Measurements from ENCODE around the gene RENBP. TPM values are rescaled to one million over a fixed set of nuclear protein-coding genes. Genes with fewer than 3 reads are reported as not detected.

RENBP gene
- total RNA-seq, 1 donor from 2014 or later, result 7.2 TPM

DNA sequence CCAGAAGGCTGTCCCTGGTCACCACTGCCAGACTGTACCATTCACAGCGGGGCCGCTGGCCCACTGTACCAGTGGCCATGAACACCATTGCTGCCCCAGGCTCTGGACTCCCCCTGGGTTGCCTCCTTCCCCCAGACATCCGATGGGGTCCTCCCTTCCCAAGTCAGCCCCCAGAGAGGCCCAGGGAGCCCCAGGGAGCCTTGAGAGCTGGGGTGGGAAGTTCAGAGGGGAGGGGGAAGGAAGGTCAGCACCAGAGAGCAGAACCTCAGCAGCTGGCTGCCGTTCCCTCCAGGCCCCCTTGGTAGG, 17.9 kb downstream of the RENBP start:
- Mint-ChIP-seq H3K27ac (peak overlapping the region; percentile 92), H3K4me3 (peak overlapping the region; percentile 78), H3K4me1 (peaks cover 21% of the 10 kb centered on the region), H3K36me3 (peaks cover 4% of the 10 kb centered on the region), H3K27me3 (ENCODE audit: low read depth) (no peaks in the 10 kb centered on the region), H3K9me3 (no peaks in the 10 kb centered on the region)
- TF ChIP-seq, protein P1, sequence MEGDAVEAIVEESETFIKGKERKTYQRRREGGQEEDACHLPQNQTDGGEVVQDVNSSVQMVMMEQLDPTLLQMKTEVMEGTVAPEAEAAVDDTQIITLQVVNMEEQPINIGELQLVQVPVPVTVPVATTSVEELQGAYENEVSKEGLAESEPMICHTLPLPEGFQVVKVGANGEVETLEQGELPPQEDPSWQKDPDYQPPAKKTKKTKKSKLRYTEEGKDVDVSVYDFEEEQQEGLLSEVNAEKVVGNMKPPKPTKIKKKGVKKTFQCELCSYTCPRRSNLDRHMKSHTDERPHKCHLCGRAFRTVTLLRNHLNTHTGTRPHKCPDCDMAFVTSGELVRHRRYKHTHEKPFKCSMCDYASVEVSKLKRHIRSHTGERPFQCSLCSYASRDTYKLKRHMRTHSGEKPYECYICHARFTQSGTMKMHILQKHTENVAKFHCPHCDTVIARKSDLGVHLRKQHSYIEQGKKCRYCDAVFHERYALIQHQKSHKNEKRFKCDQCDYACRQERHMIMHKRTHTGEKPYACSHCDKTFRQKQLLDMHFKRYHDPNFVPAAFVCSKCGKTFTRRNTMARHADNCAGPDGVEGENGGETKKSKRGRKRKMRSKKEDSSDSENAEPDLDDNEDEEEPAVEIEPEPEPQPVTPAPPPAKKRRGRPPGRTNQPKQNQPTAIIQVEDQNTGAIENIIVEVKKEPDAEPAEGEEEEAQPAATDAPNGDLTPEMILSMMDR (IDR thresholded peaks at IDR 0.05; ENCODE audit: unreplicated experiment), result no peak
- DNase-seq (ENCODE audit: low spot score in 2 of 2, unreplicated experiment in 2 of 2), result no peak

DNA sequence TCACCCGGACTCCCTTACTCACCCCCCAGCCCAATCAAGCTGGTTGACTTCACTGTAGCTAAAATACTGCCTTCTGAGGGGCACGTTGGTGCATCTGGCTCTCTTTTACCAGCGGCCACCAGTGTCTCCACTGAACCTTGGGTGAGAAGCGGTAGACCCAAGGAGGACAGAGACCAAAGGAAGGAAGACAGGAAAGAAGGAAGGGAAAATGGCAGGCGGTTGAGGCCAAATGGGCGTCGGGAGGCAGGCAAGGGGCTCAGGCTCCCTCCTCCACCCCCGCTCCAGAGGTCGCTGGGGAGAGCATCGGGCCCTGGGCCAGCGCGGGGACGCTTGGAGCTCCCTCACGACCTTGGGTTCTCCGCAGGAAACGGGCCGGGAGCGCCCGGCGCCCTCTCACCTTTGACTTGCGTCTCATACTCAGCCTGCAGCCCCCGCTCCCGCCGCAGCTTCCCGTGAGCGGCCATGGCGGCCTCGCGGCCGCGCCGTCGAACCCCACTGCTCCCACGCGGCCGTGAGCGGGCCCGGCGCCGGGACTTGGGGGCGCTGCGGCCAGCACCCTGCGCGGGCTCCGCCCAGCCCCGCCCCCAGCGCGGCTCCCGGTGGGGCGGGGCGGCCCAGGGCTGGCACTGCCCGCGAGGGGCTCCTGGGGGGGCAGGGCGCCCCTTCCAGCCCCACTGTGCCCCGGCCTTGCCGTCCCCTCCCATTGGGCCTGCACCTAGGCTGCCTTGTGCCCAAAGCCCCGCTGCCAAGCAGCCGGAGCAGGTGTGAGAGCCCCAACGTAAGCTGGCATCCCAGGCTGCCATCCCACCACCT, 18.5 kb downstream of the RENBP start, which contains the start of gene ARHGAP4:
TSS of gene ARHGAP4 (minus strand) at position 526 of the 813 bp plus-strand sequence. CDS start at position 464, 62 bp downstream.
- no peaks in the 10 kb centered on the region for H3K9me3 Mint-ChIP-seq
- DNase-seq (ENCODE audit: low spot score in 2 of 2, unreplicated experiment in 2 of 2), result no peak
- H3K4me3 Mint-ChIP-seq, result peak within 1 kb of the TSS; percentile 78
- TF ChIP-seq, protein P1 (IDR thresholded peaks at IDR 0.05; ENCODE audit: unreplicated experiment), result no peak
- peak within 1 kb of the TSS; percentile 92 for H3K27ac Mint-ChIP-seq
- peaks cover 21% of the 10 kb centered on the region for H3K4me1 Mint-ChIP-seq
- H3K36me3 Mint-ChIP-seq, result peaks cover 1% of the 10 kb centered on the region
- no peaks in the 10 kb centered on the region for H3K27me3 Mint-ChIP-seq (ENCODE audit: low read depth)

DNA sequence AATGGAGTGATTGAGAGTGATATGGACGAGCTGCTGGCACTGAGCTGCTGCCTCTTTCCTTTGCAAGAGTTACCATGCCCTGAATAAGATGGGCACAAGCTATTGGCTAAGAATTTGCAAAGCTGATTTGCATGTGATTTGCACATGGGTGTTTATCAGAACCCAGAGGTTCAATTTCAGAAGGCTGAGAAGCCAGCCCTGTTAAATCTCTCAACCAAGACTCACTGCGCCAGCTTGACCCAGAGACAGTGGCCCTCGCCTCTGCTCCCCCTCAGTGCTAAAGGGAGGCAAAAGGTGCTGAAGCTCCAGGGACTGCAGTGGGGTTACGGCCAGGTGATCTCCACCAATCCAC, 19.1 kb downstream of the RENBP start:
- no peaks in the 10 kb centered on the region for H3K27me3 Mint-ChIP-seq (ENCODE audit: low read depth)
- H3K4me1 Mint-ChIP-seq, result peaks cover 21% of the 10 kb centered on the region
- TF ChIP-seq, protein P1 (IDR thresholded peaks at IDR 0.05; ENCODE audit: unreplicated experiment), result no peak
- peak overlapping the region; percentile 90 for H3K27ac Mint-ChIP-seq
- H3K9me3 Mint-ChIP-seq, result no peaks in the 10 kb centered on the region
- DNase-seq (ENCODE audit: low spot score in 2 of 2, unreplicated experiment in 2 of 2), result no peak
- H3K4me3 Mint-ChIP-seq, result peak overlapping the region; percentile 63
- peaks cover 1% of the 10 kb centered on the region for H3K36me3 Mint-ChIP-seq

DNA sequence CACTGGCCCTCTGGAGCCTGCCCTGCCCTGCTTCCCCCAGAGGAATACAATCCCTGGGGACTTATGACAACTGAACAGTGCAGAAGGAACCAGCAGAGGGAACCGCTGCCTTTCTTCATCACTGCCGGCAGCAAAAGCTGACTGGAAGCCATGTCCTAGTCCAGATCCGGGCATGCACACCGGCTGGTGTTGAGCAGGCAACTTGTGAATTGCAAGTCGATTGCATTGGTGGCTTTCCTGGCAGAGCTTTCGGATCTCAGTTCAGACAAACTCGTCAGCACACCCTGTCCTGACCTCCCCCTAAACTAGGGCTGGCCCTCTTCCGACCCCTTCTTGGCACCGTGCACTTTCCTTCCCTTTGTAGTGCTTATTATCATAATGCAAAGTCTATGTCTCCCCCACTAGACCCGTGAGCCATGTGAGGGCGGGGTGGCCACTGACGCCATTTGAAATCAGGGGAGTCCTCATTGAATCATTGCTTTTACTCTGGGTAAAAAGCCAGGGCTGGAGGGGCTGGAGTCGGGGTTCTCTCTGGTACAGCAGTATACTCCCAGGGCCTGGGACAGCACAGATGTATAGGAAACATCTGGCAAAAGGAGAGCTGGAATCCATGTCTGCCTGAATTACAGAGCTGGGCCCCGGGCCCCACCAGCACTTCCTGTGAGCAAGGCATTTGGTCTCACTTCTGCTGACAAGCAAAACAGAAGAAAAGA, 20.1 kb downstream of the RENBP start:
- DNase-seq (ENCODE audit: low spot score in 2 of 2, unreplicated experiment in 2 of 2), result no peak
- Mint-ChIP-seq H3K4me1 (peaks cover 21% of the 10 kb centered on the region), H3K27ac (peak overlapping the region; percentile 51), H3K36me3 (peaks cover 1% of the 10 kb centered on the region), H3K4me3 (peak overlapping the region; percentile 34), H3K9me3 (no peaks in the 10 kb centered on the region), H3K27me3 (ENCODE audit: low read depth) (no peaks in the 10 kb centered on the region)
- TF ChIP-seq, protein P1 (IDR thresholded peaks at IDR 0.05; ENCODE audit: unreplicated experiment), result no peak

DNA sequence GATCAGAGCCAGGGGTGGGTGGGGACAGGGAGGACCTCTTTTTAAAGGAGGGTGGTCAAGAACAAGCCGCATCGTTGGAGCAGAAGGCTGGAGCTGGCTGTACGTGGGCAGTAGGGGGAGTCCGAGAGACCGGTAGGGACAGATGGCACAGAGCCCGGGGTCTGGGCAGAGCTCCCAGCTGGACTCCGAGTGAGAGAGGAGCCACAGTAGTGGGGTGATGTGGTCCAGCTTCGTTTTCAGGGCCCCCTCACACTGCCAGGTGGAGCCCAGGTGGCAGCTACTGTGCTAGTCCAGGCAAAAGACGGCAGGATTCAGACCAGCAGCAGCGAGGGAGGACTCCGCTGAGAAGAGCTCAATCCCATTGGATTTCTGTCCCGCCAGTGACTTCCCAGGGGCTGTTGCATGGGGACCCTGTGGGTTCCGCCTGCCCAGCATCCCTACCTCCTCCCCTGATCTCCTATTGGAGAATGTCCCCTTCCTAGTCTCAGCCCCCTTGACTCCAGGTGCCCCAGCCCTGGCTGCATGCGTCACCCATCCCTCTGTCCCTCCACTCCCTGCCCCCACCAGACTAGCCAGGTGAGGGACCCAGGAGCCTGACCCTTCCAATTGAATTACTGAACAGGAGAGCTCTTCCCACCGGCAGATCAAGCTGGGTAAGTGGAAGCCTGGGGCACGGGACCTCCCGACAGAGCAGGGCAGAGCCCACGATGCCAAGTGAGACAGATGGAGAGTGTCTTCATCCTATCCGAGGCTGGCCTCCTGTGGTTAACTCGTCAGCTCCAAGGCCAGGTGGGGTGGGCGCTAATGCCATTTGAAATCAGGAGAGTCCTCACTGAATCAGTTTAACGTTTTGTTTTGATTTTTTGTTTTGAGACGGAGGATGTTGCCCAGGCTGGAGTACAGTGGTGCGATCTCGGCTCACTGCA, 21.2 kb downstream of the RENBP start:
- H3K4me1 Mint-ChIP-seq, result peaks cover 18% of the 10 kb centered on the region
- H3K27me3 Mint-ChIP-seq (ENCODE audit: low read depth), result no peaks in the 10 kb centered on the region
- no peak for DNase-seq (ENCODE audit: low spot score in 2 of 2, unreplicated experiment in 2 of 2)
- no peak overlapping the region for H3K4me3 Mint-ChIP-seq
- H3K9me3 Mint-ChIP-seq, result no peaks in the 10 kb centered on the region
- TF ChIP-seq, protein P1 (IDR thresholded peaks at IDR 0.05; ENCODE audit: unreplicated experiment), result no peak
- H3K36me3 Mint-ChIP-seq, result no peaks in the 10 kb centered on the region
- no peak overlapping the region for H3K27ac Mint-ChIP-seq
